GM12865 (cell line): ENCODE data around the gene RSBN1L.

Source experiments
- DNase-seq: peaks from one replicate; pipeline ENCODE4 v3.0.0; 2010; ENCODE audit warnings: low read depth
- H3K4me3 ChIP-seq: 2 replicates; pipeline ENCODE4 v1.5.1; 2011; ENCODE audit warnings: mild to moderate bottlenecking, low read depth, low read length, control low read depth
- CTCF ChIP-seq: IDR thresholded peaks from 2 replicates; pipeline ENCODE4 v1.5.1; 2011; ENCODE audit warnings: low read length, control low read depth, low read depth, inconsistent platforms; ENCODE audit not compliant: insufficient read depth; ENCODE audit errors: missing control alignments

Gene RSBN1L

GRCh38 chr7:77765906-77766800 lies 69.9 kb downstream of the RSBN1L start:
- no peak for TF ChIP-seq CTCF
- no peak for DNase-seq
- H3K4me3 ChIP-seq: no peak overlapping the region

- no peak overlapping the region for H3K4me3 ChIP-seq
- TF ChIP-seq CTCF: no peak
- DNase-seq: no peak
Observed at GRCh38 chr7:77766801-77767605, 70.7 kb downstream of the RSBN1L start.

GRCh38 chr7:77770316-77770715 lies 74.1 kb downstream of the RSBN1L start:
- DNase-seq: no peak
- TF ChIP-seq CTCF: no peak
- no peak overlapping the region for H3K4me3 ChIP-seq

GRCh38 chr7:77771901-77772300 lies 75.6 kb downstream of the RSBN1L start:
- no peak for DNase-seq
- TF ChIP-seq CTCF: no peak
- H3K4me3 ChIP-seq: no peak overlapping the region

- no peak for DNase-seq
- TF ChIP-seq CTCF: no peak
- no peak overlapping the region for H3K4me3 ChIP-seq
Observed at GRCh38 chr7:77778535-77778934, 82.3 kb downstream of the RSBN1L start.

GRCh38 chr7:77782383-77782782 lies 86.1 kb downstream of the RSBN1L start:
- DNase-seq: no peak
- no peak overlapping the region for H3K4me3 ChIP-seq
- no peak for TF ChIP-seq CTCF
